ENCODE data around the gene COPS9.

The COPS9 gene

DNA sequence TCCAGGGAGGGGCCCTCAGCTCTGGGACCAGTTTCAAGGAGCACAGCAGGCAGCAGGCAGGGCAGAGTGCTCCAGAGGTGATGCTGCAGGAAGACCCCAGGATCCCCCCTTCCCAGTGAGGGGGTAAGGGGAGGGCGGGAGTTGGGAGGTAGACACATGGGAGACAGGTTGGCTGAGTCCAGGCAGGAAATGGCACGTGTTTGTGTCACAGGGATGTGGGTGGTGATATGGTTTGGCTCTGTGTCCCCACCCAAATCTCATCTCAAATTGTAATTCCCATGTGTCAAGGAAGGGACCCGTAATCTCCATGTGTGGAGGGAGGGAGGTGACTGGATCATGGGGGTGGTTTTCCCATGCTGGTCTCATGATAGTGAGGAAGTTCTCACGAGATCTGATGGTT, 29.6 kb upstream of the COPS9 start:
- no peak for DNase-seq

GRCh38 chr2:240165034-240165433, 28.9 kb upstream of the COPS9 start:
- no peak for DNase-seq

- no peak for DNase-seq
Observed at GRCh38 chr2:240164586-240164985, 28.5 kb upstream of the COPS9 start.

- DNase-seq: no peak
Observed at GRCh38 chr2:240163844-240164574, 27.9 kb upstream of the COPS9 start.

DNA sequence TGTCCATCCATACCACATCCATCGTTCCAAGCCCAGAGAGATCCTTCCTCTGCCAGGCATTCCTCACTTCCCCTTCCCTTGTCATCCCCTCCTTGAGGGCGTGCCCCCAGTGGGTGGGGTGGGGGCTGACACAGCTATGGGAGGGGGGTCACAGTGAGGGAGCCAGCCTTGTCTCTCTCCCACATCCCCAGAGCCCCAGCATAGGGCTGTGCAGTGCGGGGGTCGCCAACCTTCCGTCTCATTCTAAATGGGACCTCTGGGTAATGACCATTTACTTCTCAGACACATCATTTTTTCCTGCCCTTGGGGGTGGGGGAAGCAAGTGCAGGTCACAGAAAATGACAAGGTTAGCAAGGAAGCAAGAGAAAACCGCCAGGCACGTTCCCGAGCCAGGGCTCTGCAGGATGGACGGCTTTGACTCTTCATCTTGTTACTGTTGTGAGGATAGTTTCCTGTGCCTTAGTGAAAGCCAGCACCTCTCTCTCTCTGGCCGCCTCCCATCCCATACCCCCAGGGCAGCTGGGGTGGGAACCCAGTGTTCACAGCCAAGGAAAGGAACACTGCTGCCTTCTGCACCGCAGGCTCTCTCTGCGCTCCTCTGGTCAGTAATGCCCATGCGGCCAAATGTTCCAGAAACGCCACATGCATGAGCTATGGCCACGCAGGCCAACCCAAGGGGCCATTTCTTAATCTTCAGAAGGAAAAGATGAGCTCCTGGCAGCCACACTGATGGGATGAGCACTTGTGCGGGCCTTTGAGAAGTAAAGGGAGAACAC, 27.0 kb upstream of the COPS9 start:
- no peak for DNase-seq

DNA sequence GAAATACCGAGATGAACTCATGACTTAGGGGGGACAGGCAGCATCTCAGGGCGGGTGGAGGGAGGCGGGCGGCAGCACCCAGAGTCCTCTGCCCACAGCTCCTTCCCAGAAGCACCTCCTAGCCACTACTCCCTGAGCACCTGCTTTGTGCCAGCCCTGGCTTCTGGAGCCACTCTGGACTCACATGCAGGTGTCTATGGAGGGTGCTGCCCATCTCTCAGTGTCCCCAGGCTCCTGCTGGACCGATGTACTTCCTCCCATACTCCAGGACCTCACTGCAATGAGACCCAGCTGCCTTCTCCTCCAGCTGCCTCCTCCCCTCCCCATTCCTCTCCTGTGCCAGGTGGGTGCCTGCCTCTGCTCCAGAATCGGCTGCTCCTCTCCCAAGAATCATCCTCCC, 26.4 kb upstream of the COPS9 start:
- no peak for DNase-seq

GRCh38 chr2:240162032-240162431, 25.9 kb upstream of the COPS9 start:
- no peak for DNase-seq

DNA sequence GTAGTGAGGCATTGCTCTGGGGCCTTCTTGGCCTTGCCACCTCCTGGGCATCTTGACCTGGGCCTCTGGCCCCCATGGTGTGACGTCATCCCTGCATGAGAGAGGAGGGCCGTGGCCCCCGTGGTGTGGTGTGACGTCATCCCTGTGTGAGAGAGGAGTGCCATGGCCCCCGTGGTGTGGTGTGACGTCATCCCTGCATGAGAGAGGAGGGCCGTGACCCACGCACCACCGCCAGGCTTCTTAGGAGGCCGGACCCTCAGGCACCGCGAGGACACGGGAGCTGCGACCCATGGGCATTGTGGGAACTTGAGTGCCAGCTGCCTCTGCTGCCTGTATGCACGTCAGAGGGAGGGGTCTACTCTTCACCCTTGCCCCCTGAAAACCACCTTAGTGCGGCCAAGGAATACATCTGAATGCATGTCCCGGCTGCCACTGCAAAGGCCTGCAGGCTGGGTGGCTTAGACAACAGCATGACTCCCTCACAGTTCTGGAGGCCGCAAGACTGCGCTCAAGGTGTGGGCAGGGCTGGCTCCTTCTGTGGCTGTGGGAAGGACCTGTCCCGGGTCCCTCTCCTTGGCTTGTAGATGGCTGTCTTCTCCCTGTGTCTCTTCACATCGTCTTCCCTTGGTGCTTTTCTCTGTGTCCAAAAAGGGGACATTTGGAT, 25.1 kb upstream of the COPS9 start:
- no peak for DNase-seq

DNA sequence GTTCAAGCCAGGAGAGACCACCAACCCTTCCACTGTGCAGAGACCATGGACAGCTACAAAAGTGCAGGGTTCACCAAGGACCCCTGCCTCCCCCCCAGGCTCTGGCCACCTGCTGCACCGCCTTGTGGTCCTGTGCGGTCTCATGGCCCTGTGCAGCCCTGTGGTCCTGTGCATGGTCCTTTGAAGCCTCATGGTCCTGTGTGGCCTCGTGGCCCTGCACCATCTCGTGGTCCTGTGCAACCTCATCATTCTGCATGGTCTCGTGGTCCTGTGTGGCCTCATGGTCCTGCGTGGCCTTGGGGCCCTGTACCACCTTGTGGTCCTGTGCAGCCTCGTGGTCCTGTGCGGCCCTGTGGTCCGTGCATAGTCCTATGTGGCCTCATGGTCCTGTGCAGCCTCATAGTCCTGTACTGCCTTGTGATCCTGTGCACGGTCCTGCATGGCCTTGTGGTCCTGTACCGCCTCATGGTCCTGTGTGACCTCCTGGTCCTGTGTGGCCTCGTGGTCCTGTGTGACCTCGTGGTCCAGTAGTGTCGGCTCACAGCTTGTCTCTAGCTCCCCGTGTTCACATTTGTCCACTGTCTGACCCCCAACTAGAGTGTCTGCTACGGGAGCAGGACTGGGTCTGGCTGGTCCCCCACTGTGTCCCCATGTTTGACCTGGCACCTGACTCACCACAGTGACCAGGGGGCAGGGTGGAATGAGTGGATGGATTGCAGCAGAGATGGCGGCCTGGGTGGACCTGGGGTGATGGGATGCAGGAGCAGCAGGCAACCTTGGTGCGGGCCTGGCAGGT, 24.4 kb upstream of the COPS9 start:
- DNase-seq: no peak

DNA sequence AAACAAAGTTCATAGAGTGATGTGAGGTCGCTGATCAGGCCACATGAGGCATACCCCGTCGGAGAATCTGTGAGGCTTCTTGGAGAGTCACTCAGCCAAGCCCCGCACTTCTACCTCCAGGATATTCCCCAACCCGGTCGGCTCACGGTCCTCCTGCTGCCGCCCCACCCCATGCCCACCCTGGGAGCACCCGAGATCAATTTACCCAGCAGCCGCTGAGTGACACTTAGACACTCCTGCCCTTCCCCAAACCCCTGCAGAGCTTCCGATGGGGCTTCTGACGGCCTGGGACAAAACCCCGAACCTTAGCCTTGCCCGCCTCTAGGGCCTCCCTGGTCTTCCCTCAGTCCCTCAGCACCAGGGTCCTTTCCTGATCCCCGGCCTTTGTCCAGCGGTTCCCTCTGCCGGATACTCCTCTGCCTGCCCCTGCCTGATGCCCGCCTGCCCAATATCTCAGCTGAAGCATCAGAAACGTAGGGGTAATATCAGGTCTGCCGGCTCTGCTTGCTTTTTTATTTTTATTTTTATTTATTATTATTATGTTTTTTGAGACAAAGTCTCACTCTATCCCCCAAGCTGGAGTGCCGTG, 23.2 kb upstream of the COPS9 start:
- no peak for DNase-seq

- DNase-seq: no peak
Observed at GRCh38 chr2:240157147-240157470, 21.0 kb upstream of the COPS9 start.

GRCh38 chr2:240156435-240157146, 20.5 kb upstream of the COPS9 start:
- no peak for DNase-seq

DNA sequence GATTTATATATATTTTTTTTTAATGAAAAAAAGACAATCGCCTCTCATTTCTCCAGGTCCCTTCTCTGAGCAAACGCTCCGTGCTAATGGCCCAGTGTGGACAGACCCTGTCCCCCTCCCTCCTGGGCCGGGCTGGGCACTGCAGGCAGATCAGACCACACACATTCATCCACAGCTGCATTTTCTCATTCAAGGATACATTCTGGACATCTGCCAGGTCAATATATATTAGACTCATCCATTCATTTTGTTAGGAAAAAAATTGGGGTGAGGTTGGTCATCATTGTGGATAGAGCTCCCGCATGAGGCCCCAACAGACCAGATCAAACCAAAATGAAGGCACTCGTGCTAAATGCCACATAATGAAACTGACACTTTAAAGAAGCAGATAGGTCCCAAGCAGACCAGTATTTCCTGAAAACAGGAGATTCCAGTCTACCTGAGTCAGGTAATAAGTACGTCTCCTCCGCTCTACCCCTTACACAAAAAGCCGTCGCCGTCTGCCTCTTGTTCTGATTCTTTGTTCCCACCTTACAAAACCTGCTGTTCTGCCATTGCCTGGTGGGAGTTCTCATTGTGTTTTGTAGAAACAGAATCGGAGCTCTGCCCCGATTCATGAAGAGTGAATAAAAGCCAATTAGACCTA, 19.8 kb upstream of the COPS9 start:
- no peak for DNase-seq

DNA sequence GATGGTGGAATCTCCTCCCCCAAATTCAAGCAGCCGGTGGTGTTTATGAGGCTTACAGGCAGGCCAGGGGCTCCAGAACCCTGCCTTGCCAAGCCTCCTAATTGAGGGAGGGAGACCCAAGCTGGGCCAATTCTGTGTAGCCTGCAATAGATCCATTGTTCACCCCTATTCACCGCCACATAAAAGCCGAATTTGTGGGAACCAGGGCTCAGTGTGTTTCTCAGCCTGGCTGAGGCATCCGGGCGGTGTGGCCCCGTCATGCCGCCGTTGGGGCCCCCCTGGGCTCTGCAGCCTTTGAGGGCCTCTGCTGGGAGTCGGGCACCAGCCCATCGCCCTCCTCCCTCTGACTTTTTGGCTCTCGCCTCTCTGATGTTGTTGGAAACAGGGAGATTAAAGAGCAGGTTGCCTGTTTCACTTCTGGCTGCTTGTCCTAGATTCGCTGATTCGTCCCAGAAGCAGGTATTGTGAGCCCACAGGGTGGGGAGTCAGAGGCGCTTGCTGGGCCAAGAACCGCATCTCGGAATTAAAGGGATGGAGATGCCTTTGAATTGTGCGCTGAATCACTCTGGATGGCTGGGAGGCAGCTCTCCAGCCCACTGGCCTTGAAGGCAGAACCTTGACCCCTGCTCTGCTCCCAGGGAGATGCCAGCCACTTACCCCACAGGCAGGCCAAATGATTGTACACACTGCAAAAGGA, 19.1 kb upstream of the COPS9 start:
- DNase-seq: no peak

- DNase-seq: no peak
Observed at GRCh38 chr2:240154606-240155005, 18.5 kb upstream of the COPS9 start.

DNA sequence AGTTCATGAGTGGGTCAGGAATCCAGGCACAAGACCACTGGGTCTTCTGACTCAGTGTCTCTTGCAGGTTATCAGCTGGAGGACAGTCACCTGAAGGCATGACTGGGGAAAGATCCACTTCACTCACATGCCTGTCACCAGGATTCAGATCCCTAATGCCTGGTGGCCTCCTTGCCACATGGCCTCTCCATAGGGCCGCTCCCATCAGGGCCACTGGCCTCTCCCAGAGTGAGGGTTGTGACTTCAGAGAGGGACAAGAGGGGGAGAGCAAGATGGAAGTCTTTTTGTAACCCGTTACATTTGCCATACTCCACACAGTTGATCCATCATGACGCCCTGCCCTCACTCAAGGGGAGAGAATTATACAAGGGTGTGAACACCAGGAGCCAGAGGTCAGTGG, 17.3 kb upstream of the COPS9 start:
- no peak for DNase-seq

DNA sequence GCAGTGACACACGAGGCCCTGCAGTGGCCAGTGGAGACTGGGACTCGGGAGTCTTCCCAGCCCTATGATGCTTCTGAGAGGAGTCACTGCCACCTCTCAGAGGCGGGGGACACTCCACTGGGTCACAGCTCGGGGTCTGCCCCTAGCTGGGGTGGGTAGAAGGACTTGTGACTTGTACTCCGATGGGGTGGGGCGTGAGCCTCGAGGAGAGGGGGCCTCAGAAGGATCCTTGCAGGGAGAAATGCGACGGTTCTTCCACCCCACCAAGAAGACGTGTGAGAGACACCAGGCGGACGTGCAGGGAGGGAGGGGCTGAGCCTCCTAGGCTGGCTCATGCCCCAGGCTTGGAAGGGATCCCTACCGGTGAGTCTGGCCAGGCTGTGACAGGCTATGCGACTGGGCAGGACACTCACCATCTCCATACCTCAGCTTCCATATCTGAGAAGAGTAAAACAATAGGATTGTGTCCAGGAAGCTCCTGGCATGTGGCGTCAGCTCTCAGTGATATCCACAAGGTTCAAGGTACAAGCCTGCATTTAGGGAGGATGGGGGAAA, 15.4 kb upstream of the COPS9 start:
- no peak for DNase-seq

- peak in 2 of 5 donors; percentile 9 to 12 for DNase-seq
Observed at GRCh38 chr2:240149943-240150784, 14.1 kb upstream of the COPS9 start.

- DNase-seq: no peak
Observed at GRCh38 chr2:240147911-240148587, 11.9 kb upstream of the COPS9 start.
